CD14-positive monocyte (primary cell): ENCODE measurements around the gene CRTC2. TPM values are rescaled to one million over a fixed set of nuclear protein-coding genes. Genes with fewer than 3 reads are reported as not detected.

Experiments
- DNase-seq, 3 donors: peaks; one replicate each; pipeline ENCODE4 v3.0.0-alpha.2; 2011 to 2022
- H2AFZ ChIP-seq: 2 replicates; pipeline ENCODE4 v1.6.0; 2012; ENCODE audit warnings: mild to moderate bottlenecking, low read depth, low read length, inconsistent platforms; ENCODE audit not compliant: insufficient read depth, poor library complexity, severe bottlenecking
- H3K27ac ChIP-seq, 2 donors: 1 replicate in 1 of 2; 2 replicates in 1 of 2; pipeline ENCODE4 v1.5.1; 2012 to 2013; ENCODE audit warnings: low read length in 2 of 2, control low read depth in 1 of 2, inconsistent platforms in 1 of 2, low read depth in 1 of 2, mild to moderate bottlenecking in 1 of 2
- H3K27me3 ChIP-seq, 2 donors: one replicate each; pipeline versions ENCODE4 v1.6.0 to v1.6.1; 2011 to 2013; ENCODE audit warnings: low read length in 2 of 2; ENCODE audit not compliant: control insufficient read depth in 2 of 2, insufficient read depth in 2 of 2
- H3K36me3 ChIP-seq, 2 donors: replicated peaks in 1 of 2; 1 replicate in 1 of 2; 2 replicates in 1 of 2; pipeline versions ENCODE4 v1.5.1 to v1.6.1; 2012 to 2013; ENCODE audit warnings: low read length in 2 of 2, control low read depth in 1 of 2, inconsistent platforms in 1 of 2, mild to moderate bottlenecking in 1 of 2; ENCODE audit not compliant: insufficient read depth in 2 of 2, control insufficient read depth in 1 of 2
- H3K4me1 ChIP-seq, 2 donors: 1 replicate in 1 of 2; 2 replicates in 1 of 2; pipeline versions ENCODE4 v1.5.1 to v1.6.1; 2012 to 2013; ENCODE audit warnings: low read length in 2 of 2, control low read depth in 1 of 2, inconsistent platforms in 1 of 2, mild to moderate bottlenecking in 1 of 2, moderate library complexity in 1 of 2; ENCODE audit not compliant: insufficient read depth in 2 of 2, control insufficient read depth in 1 of 2
- H3K4me2 ChIP-seq: replicated peaks from 2 replicates; pipeline ENCODE3; 2012; ENCODE audit warnings: low read length, moderate library complexity, mild to moderate bottlenecking; ENCODE audit not compliant: poor library complexity, severe bottlenecking; ENCODE audit errors: extremely low read depth
- H3K4me3 ChIP-seq, 3 experiments: fragments of 200-600 bp in 1 of 3; sonication (generic) in 1 of 3; replicated peaks in 1 of 3; 1 replicate in 2 of 3; 2 replicates in 1 of 3; pipeline ENCODE4 v1.5.1; 2011 to 2013; ENCODE audit warnings: low read length in 3 of 3, mild to moderate bottlenecking in 3 of 3, control low read depth in 2 of 3, low read depth in 2 of 3, inconsistent platforms in 1 of 3, moderate library complexity in 1 of 3
- H3K79me2 ChIP-seq: 2 replicates; pipeline ENCODE4 v1.6.0; 2012; ENCODE audit warnings: mild to moderate bottlenecking, control low read depth, inconsistent platforms, low read length, moderate library complexity; ENCODE audit not compliant: insufficient read depth
- H3K9ac ChIP-seq: 2 replicates; pipeline ENCODE4 v1.6.0; 2017; ENCODE audit warnings: low read length, mild to moderate bottlenecking; ENCODE audit not compliant: insufficient read depth, poor library complexity, severe bottlenecking
- H3K9me3 ChIP-seq, 2 donors: replicated peaks in 1 of 2; 1 replicate in 1 of 2; 2 replicates in 1 of 2; pipeline versions ENCODE4 v1.5.1 to v1.6.1; 2012 to 2013; ENCODE audit warnings: low read length in 2 of 2, control low read depth in 1 of 2; ENCODE audit not compliant: control insufficient read depth in 1 of 2, insufficient read depth in 1 of 2
- H4K20me1 ChIP-seq: 2 replicates; pipeline ENCODE4 v1.6.0; 2012; ENCODE audit warnings: mild to moderate bottlenecking, low read length, control low read depth, moderate library complexity; ENCODE audit not compliant: insufficient read depth
- H3K27ac Mint-ChIP-seq, 7 donors: one replicate each; pipeline ENCODE4 v1.8.0; 2020; ENCODE audit warnings: mild to moderate bottlenecking in 7 of 7, mixed read lengths in 7 of 7, moderate library complexity in 6 of 7, inconsistent platforms in 2 of 7
- H3K27me3 Mint-ChIP-seq, 3 donors: one replicate each; pipeline ENCODE4 v1.8.0; 2021 to 2022; ENCODE audit warnings: low read depth in 3 of 3, mild to moderate bottlenecking in 3 of 3, mixed read lengths in 3 of 3, moderate library complexity in 3 of 3, inconsistent platforms in 1 of 3
- H3K36me3 Mint-ChIP-seq, 2 donors: one replicate each; pipeline ENCODE4 v1.8.0; 2020; ENCODE audit warnings: mixed read lengths in 2 of 2, inconsistent platforms in 1 of 2, mild to moderate bottlenecking in 1 of 2
- H3K4me1 Mint-ChIP-seq: one replicate; pipeline ENCODE4 v1.8.0; 2020; ENCODE audit warnings: mild to moderate bottlenecking, mixed read lengths
- H3K4me3 Mint-ChIP-seq, 2 donors: one replicate each; pipeline ENCODE4 v1.8.0; 2020; ENCODE audit warnings: mild to moderate bottlenecking in 2 of 2, mixed read lengths in 2 of 2, moderate library complexity in 1 of 2
- H3K9me3 Mint-ChIP-seq, 7 donors: one replicate each; pipeline ENCODE4 v1.8.0; 2020 to 2022; ENCODE audit warnings: mixed read lengths in 7 of 7, mild to moderate bottlenecking in 6 of 7, moderate library complexity in 6 of 7, inconsistent platforms in 2 of 7
- CTCF ChIP-seq: fragments of 200-600 bp; IDR thresholded peaks from one replicate; pipeline ENCODE4 v1.8.0; 2022; ENCODE audit warnings: antibody characterized with exemption, mild to moderate bottlenecking
- WGBS: methylation state at CpG from one replicate; pipeline ENCODE4 v1.1.5; 2013; ENCODE audit warnings: missing lambda C conversion rate; ENCODE audit not compliant: insufficient coverage; 5-methylcytosine and 5-hydroxymethylcytosine counted together
- intact Hi-C, 2 donors: fragments of 100-400 bp; cut with micrococcal nuclease; formaldehyde crosslinking; loops; one replicate each; pipeline versions ENCODE4 v1.15.0 to v1.15.1; 2023
- polyA plus RNA-seq, 3 donors: library from polyadenylated mRNA; depleted of rRNA in 1 of 3; unstranded in 2 of 3; stranded (reverse) in 1 of 3; fragments of 300-500 nt in 2 of 3; fragments of >200 nt in 1 of 3; fragmentation: Illumina TruSeq in 2 of 3; gene quantifications; 1 replicate in 2 of 3; 2 replicates in 1 of 3; pipeline ENCODE4 v1.2.3, GENCODE V29; 2012 to 2021

The CRTC2 gene
- polyA plus RNA-seq, 3 donors: 13.7 to 86.0 (median 21.2) TPM

GRCh38 chr1:153944827-153945117 lies 13.6 kb downstream of the CRTC2 start:
- H3K4me1 ChIP-seq: peaks cover 54 to 66% of the 10 kb centered on the region in 2 donors
- no peak overlapping the region for H2AFZ ChIP-seq
- H4K20me1 ChIP-seq: peaks cover 28% of the 10 kb centered on the region
- peak overlapping the region; percentile 100 for H3K27ac ChIP-seq
- TF ChIP-seq CTCF: no peak
- H3K9ac ChIP-seq: peak overlapping the region; percentile 94
- Mint-ChIP-seq H3K4me1 (peaks cover 61% of the 10 kb centered on the region), H3K36me3 (peaks cover 56 to 62% of the 10 kb centered on the region in 2 donors), H3K4me3 (peak overlapping the region; percentile 83 to 93), H3K27ac (peak overlapping the region; percentile 98 to 100 (median 100)), H3K27me3 (no peaks in the 10 kb centered on the region), H3K9me3 (no peaks in the 10 kb centered on the region)
- H3K9me3 ChIP-seq: no peaks in the 10 kb centered on the region
- H3K4me3 ChIP-seq: peak overlapping the region; percentile 70 to 83 (median 83)
- WGBS: 0% methylated on average over 3 of the region's 3 CpGs
- intact Hi-C loops: loop anchor here in 1 of 2 donors (2.0 kb wide), 1 partner anchor 22 kb away; the partner anchor contains the start of gene GATAD2B
- H3K79me2 ChIP-seq: peaks cover 66% of the 10 kb centered on the region
- peak overlapping the region; percentile 83 for H3K4me2 ChIP-seq
- no peak for DNase-seq
- no peaks in the 10 kb centered on the region for H3K27me3 ChIP-seq
- peaks cover 59 to 61% of the 10 kb centered on the region in 2 donors for H3K36me3 ChIP-seq

GRCh38 chr1:153944005-153944826 lies 14.2 kb downstream of the CRTC2 start:
- H3K4me1 ChIP-seq: peaks cover 54 to 66% of the 10 kb centered on the region in 2 donors
- 70% methylated on average over 9 of the region's 15 CpGs for WGBS
- intact Hi-C loops: loop anchor here in 1 of 2 donors (2.0 kb wide), 1 partner anchor 21 kb away; the partner anchor contains the start of gene GATAD2B
- H3K27ac Mint-ChIP-seq: peak overlapping the region; percentile 98 to 100 (median 100)
- H4K20me1 ChIP-seq: peaks cover 34% of the 10 kb centered on the region
- H2AFZ ChIP-seq: no peak overlapping the region
- H3K4me3 Mint-ChIP-seq: peak overlapping the region; percentile 83 to 93
- peak overlapping the region; percentile 100 for H3K27ac ChIP-seq
- H3K79me2 ChIP-seq: peaks cover 70% of the 10 kb centered on the region
- no peaks in the 10 kb centered on the region for H3K27me3 Mint-ChIP-seq
- H3K4me1 Mint-ChIP-seq: peaks cover 61% of the 10 kb centered on the region
- H3K4me2 ChIP-seq: peak overlapping the region; percentile 83
- H3K27me3 ChIP-seq: no peaks in the 10 kb centered on the region
- peak overlapping the region; percentile 94 for H3K9ac ChIP-seq
- DNase-seq: peak; percentile 65 to 83 (median 81)
- H3K36me3 Mint-ChIP-seq: peaks cover 61 to 62% of the 10 kb centered on the region in 2 donors
- H3K9me3 ChIP-seq: no peaks in the 10 kb centered on the region
- no peak for TF ChIP-seq CTCF
- peak overlapping the region; percentile 70 to 83 (median 83) for H3K4me3 ChIP-seq
- peaks cover 61 to 62% of the 10 kb centered on the region in 2 donors for H3K36me3 ChIP-seq
- H3K9me3 Mint-ChIP-seq: no peaks in the 10 kb centered on the region
